ENCODE measurements around the gene LAMA4. TPM values are rescaled to one million over a fixed set of nuclear protein-coding genes. Genes with fewer than 3 reads are reported as not detected.

Gene LAMA4
- polyA plus RNA-seq, 1 donor from 2014 or later = 0.69 TPM

GRCh38 chr6:112207776-112208175 is 46.6 kb downstream of the LAMA4 start:
- no peak overlapping the region for H2AFZ ChIP-seq (ENCODE audit: low read depth, low read length)
- H4K20me1 ChIP-seq (ENCODE audit: insufficient read depth) = no peaks in the 10 kb centered on the region
- H3K4me3 ChIP-seq (ENCODE audit: low read length) = no peak overlapping the region
- H3K9me2 ChIP-seq (ENCODE audit: insufficient read depth, low read length) = no peaks in the 10 kb centered on the region
- H3K27ac ChIP-seq (ENCODE audit: low read length) = no peak overlapping the region
- H3K79me2 ChIP-seq (replicated peaks; ENCODE audit: insufficient read depth, low read length) = no peaks in the 10 kb centered on the region
- no peaks in the 10 kb centered on the region for H3K27me3 ChIP-seq (ENCODE audit: insufficient read depth, low read depth, low read length)
- no peak overlapping the region for H3K9ac ChIP-seq (ENCODE audit: low read length)
- TF ChIP-seq POLR2AphosphoS5 (IDR thresholded peaks at IDR 0.05) (peak; percentile 51), MXI1 (conservative IDR thresholded peaks at IDR 0.05; ENCODE audit: poor library complexity, severe bottlenecking) (no peak)
- H3K4me2 ChIP-seq (ENCODE audit: low read length) = no peak overlapping the region
- no peaks in the 10 kb centered on the region for H3K9me3 ChIP-seq (ENCODE audit: low read length)
- no peaks in the 10 kb centered on the region for H3F3A ChIP-seq (ENCODE audit: insufficient read depth, low read length, poor library complexity, severe bottlenecking)
- H3K36me3 ChIP-seq (ENCODE audit: insufficient read depth, low read length) = no peaks in the 10 kb centered on the region

- no peaks in the 10 kb centered on the region for H3K27me3 ChIP-seq (ENCODE audit: insufficient read depth, low read depth, low read length)
- H3K36me3 ChIP-seq (ENCODE audit: insufficient read depth, low read length) = no peaks in the 10 kb centered on the region
- H2AFZ ChIP-seq (ENCODE audit: low read depth, low read length) = no peak overlapping the region
- no peaks in the 10 kb centered on the region for H3K9me2 ChIP-seq (ENCODE audit: insufficient read depth, low read length)
- H3K9me3 ChIP-seq (ENCODE audit: low read length) = no peaks in the 10 kb centered on the region
- no peak overlapping the region for H3K4me3 ChIP-seq (ENCODE audit: low read length)
- no peaks in the 10 kb centered on the region for H4K20me1 ChIP-seq (ENCODE audit: insufficient read depth)
- H3K27ac ChIP-seq (ENCODE audit: low read length) = no peak overlapping the region
- no peak overlapping the region for H3K9ac ChIP-seq (ENCODE audit: low read length)
- no peak for TF ChIP-seq POLR2AphosphoS5 (IDR thresholded peaks at IDR 0.05)
- TF ChIP-seq REST (IDR thresholded peaks at IDR 0.05; ENCODE audit: borderline replicate concordance) = no peak
- TF ChIP-seq EP300 (conservative IDR thresholded peaks at IDR 0.05; ENCODE audit: poor library complexity, severe bottlenecking) = no peak
- TF ChIP-seq MXI1 (conservative IDR thresholded peaks at IDR 0.05; ENCODE audit: poor library complexity, severe bottlenecking) = no peak
- no peak for TF ChIP-seq SMC3 (conservative IDR thresholded peaks at IDR 0.05; ENCODE audit: poor library complexity)
- no peak for TF ChIP-seq EZH2 (IDR thresholded peaks at IDR 0.05; ENCODE audit: borderline replicate concordance, insufficient read depth, low read length, poor library complexity, severe bottlenecking)
- TF ChIP-seq TAF1 (IDR thresholded peaks at IDR 0.05; ENCODE audit: low read depth) = no peak
- no peak for TF ChIP-seq RAD21 (conservative IDR thresholded peaks at IDR 0.05)
- no peaks in the 10 kb centered on the region for H3F3A ChIP-seq (ENCODE audit: insufficient read depth, low read length, poor library complexity, severe bottlenecking)
- H3K79me2 ChIP-seq (replicated peaks; ENCODE audit: insufficient read depth, low read length) = no peaks in the 10 kb centered on the region
- no peak overlapping the region for H3K4me2 ChIP-seq (ENCODE audit: low read length)
These were observed 47.2 kb downstream of the LAMA4 start for GRCh38 chr6:112207131-112207530.

GRCh38 chr6:112206110-112206458 is 48.3 kb downstream of the LAMA4 start:
- Histone ChIP-seq H3K27ac (ENCODE audit: low read length) (no peak overlapping the region), H2AFZ (ENCODE audit: low read depth, low read length) (no peak overlapping the region), H3K36me3 (ENCODE audit: insufficient read depth, low read length) (no peaks in the 10 kb centered on the region), H3K9me2 (ENCODE audit: insufficient read depth, low read length) (no peaks in the 10 kb centered on the region), H3K79me2 (replicated peaks; ENCODE audit: insufficient read depth, low read length) (no peaks in the 10 kb centered on the region), H3K9ac (ENCODE audit: low read length) (no peak overlapping the region), H3K9me3 (ENCODE audit: low read length) (no peaks in the 10 kb centered on the region), H3K27me3 (ENCODE audit: insufficient read depth, low read depth, low read length) (no peaks in the 10 kb centered on the region), H3F3A (ENCODE audit: insufficient read depth, low read length, poor library complexity, severe bottlenecking) (no peaks in the 10 kb centered on the region), H3K4me2 (ENCODE audit: low read length) (no peak overlapping the region), H4K20me1 (ENCODE audit: insufficient read depth) (no peaks in the 10 kb centered on the region), H3K4me3 (ENCODE audit: low read length) (no peak overlapping the region)
- TF ChIP-seq TAF1 (IDR thresholded peaks at IDR 0.05; ENCODE audit: low read depth) (no peak), MXI1 (conservative IDR thresholded peaks at IDR 0.05; ENCODE audit: poor library complexity, severe bottlenecking) (no peak), EZH2 (IDR thresholded peaks at IDR 0.05; ENCODE audit: borderline replicate concordance, insufficient read depth, low read length, poor library complexity, severe bottlenecking) (no peak), RAD21 (conservative IDR thresholded peaks at IDR 0.05) (no peak), SMC3 (conservative IDR thresholded peaks at IDR 0.05; ENCODE audit: poor library complexity) (no peak), POLR2AphosphoS5 (IDR thresholded peaks at IDR 0.05) (no peak), EP300 (conservative IDR thresholded peaks at IDR 0.05; ENCODE audit: poor library complexity, severe bottlenecking) (no peak), CTCF (IDR thresholded peaks at IDR 0.05; ENCODE audit: poor library complexity, severe bottlenecking) (no peak), REST (IDR thresholded peaks at IDR 0.05; ENCODE audit: borderline replicate concordance) (no peak)
